ENCODE results near the gene LYPD1.
A peak's percentile ranks its signal among the peaks of the same experiment; 100 is the strongest.

Gene LYPD1

GRCh38 chr2:132668189-132668823 lies 1.7 kb downstream of the LYPD1 start:
- DNase-seq, result no peak

- no peak for DNase-seq
Measured at GRCh38 chr2:132667706-132668105, 2.3 kb downstream of the LYPD1 start.

- no peak for DNase-seq
Measured at GRCh38 chr2:132665401-132666140, 4.4 kb downstream of the LYPD1 start.

DNA sequence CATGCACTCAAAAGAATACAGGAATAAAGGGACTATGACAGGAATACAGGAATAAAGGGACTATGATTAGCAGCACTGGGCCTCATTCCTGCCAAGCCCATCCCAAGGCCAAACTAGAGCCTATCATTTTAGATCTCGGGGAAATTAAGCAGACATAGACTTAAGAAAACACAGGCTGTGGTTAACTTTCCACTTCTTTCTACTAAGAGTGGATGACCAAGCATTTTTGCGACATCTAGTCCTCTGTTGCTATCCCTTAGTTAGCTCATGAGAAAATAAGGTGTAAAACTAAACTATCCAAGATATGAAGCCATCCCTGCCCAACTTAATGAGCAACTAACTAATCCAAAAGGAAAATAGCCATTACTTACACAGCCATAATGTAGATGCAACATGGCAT lies 5.9 kb downstream of the LYPD1 start:
- no peak for DNase-seq

DNA sequence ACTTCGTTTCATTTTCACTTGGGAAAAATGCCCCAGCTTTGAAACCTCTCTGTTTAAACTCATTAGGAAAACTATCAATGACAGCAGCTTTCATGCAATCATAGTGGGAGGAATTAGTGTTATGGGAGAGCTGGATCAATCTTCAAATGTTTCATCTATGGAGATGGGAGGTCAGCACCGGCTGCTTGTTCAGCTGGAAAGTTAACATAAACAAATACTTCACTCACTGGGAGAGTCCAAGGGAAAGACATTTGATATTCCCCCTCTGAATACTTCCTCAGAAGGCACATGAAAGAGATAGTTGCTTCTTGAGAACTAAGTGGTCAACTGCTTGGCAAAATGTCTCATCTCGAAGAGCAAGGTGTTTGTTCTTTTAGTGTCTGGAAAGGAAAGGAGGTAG lies 7.3 kb downstream of the LYPD1 start:
- DNase-seq, result no peak

DNA sequence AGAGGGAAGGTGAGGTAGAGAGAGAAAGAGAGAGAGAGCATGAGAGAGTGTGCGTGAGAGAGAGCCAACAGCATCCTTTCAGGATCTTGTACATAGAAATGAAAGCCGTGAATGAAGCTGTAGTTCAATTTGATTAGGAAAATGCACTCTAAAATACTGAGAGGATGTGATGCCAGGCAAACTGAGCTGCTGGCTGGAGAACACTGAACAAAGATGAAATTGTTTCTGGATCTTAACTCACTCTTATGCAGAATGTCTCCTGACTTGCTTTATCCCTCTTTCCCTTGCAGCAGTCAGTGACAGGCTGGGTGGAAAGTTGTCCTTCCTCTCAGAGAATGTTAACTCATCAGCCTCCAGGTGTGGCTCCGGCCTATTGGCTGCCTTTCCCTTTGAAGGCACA lies 10.7 kb downstream of the LYPD1 start:
- no peak for DNase-seq

DNA sequence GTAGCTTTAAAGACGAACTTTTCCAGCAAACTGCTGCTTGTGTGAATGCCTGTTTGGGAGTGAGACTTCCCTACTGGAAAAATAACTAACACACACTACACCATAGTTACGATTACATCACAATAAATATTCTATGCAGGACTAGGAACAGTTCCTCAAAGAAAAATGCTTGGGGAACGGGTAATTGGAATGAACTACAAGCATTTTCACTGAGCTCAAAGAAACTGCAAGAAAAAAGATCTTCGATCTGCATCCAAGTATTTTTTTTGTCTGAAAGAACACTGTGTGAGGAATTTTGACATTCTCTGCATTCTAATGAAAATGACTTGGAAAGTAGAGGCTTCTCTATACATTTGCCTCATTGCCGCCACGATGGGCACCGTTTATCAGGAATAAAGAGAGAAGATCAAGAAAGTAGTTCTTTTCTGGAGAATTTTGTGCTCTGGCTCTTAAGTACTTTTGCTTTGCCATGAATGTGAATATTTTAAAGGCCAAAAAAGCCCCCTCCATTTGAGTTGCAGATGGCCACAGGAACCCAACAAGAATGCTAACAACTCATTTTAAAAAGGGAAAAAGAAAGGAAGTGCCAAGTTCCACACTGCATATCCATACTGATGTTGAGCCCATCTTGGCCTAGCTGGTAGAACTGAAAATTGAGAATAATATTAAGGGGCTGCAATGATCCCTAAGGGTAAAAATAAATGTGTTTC lies 13.6 kb downstream of the LYPD1 start:
- DNase-seq, result no peak

GRCh38 chr2:132654968-132655367 lies 15.0 kb downstream of the LYPD1 start:
- DNase-seq, result no peak

DNA sequence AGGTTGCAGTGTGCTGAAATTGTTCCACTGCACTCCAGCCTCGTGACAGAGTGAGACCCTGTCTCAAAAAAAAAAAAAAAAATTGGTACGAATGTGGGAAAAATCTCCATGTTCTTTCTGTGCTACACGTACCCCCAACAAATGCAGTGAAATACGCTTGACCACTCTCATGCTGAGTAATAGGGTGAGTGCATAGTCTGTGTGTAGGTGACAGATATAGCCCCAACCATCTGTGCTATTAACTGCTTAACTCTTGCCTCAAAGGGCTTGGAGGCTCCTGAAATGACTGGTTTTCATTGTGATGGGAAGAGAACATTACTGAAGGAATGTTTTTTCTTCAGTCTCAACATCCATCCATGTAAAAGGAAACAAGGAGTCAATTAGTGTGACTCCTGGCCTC lies 15.7 kb downstream of the LYPD1 start:
- DNase-seq, result no peak

DNA sequence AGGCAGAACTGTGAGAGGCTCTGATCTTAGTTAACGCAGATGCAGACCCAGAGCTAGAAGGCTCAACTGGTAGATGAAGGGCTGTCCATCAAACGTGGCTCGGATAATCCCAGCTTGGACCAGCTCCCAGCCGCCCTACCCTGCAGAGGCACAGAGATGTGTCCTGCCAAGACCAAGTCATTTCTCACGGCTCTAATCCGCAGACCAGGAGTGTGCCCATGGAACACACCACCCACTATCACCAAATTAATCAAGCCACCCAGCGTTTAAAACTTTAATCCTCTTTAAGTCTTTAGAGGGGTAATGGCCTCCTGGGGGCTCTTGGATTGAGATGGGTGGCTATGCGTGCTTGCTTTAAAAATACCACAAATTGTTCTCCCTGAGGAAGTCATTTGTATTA lies 17.5 kb downstream of the LYPD1 start:
- no peak for DNase-seq

DNA sequence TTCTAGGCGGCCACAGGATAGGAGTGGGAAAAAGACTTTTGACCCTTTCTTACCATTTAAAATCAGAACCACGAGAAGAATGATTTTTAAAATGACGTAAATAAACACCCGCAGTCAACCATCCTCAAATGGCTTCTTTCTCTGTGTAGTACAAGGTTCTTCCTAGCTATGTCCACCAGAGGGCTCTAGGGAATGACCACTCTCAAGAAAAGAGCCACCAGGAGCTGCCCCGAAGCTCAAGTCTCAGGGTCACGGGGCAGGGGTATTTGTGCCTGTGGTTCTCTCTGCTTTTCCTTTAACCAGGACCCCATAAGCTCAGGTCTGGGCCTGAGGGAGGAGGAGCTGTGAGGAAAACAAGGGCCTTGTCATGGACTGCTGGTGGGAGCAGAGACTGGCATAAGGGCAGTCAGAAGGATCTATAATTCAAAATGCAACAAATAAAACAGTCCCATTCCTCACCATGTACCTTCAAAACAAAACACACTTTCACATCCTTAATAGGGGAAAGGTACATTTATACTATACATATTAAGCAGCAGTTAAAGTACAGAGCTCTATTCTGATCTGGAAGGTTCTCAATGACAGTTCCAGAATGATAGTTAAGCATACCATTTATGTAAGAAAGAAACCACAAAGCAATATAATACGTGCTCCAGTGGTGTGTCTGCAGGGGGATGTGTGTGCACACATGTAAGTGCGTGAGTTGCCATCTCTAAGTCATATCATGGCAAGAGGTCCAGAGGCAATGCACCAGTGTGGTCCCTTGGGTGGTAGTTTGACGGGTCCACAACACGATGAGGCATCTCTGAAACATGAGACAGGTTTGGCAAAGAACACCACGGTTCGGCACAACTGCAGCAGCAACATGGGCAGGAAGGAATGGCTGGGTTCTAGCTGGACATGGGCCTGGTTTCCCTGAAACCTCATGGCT lies 18.6 kb downstream of the LYPD1 start:
- peak; percentile 2 to 16 for DNase-seq

GRCh38 chr2:132646540-132647108 lies 23.4 kb downstream of the LYPD1 start:
- DNase-seq, result no peak

- peak in 1 of 2 experiments; percentile 1 for DNase-seq
Measured at GRCh38 chr2:132645722-132646539, 24.1 kb downstream of the LYPD1 start.

DNA sequence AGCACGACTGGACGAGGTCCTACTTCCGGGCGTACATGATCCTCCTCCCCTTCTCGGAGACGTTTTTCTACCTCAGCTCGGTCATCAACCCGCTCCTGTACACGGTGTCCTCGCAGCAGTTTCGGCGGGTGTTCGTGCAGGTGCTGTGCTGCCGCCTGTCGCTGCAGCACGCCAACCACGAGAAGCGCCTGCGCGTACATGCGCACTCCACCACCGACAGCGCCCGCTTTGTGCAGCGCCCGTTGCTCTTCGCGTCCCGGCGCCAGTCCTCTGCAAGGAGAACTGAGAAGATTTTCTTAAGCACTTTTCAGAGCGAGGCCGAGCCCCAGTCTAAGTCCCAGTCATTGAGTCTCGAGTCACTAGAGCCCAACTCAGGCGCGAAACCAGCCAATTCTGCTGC lies 24.8 kb downstream of the LYPD1 start:
- DNase-seq, result no peak

GRCh38 chr2:132642415-132642814 lies 27.6 kb downstream of the LYPD1 start:
- DNase-seq, result no peak

DNA sequence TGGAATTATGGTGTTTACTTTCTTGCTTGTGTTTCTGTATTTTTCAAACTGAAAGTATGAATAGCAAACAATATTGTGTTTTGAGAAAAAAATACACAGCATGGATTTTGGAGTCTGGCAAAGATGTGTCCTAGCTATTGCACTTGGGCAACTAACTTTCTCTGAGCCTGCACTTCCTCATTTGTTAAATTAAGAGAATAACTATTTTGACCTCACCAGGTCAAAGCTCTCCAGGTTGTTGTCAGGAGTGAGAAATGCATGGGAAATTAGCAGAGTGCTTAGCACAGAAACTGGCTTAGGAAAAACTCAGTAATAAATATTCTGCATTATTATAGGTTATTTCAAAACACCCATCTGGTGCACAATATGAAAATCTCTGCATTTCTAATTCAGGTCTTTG lies 28.2 kb downstream of the LYPD1 start:
- no peak for DNase-seq

- DNase-seq, result no peak
Measured at GRCh38 chr2:132640116-132640515, 29.9 kb downstream of the LYPD1 start.

- DNase-seq, result no peak
Measured at GRCh38 chr2:132638313-132639040, 31.5 kb downstream of the LYPD1 start.

- no peak for DNase-seq
Measured at GRCh38 chr2:132636346-132636745, 33.7 kb downstream of the LYPD1 start.

DNA sequence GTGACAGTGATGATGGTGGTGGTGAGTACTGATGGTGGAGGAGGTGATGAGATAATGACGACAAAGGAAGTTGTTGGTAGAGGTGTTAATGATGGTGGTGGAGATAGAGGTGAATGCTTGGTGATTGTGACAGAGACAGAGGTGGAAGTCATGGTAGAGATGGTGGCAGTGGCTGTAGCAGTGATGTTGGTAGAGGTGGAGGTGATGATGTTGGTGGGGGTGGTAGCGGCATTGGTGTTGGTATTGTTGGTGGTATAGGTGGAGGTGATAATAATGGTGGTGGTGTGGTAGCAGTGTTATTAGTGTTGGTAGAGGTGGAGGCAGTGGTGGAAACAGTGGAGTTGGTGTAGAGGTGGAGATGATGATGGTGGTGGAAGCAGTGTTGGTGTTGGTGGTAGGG lies 36.4 kb downstream of the LYPD1 start:
- DNase-seq, result no peak

All from AML-193 (cell line).